COR-L47 (cell line): ENCODE measurements around the gene GPC5.
"Not testable (repeated sequence)": the region's sequence is repeated elsewhere in the genome, so short reads cannot be mapped to it uniquely, and the experiment has no call there.

Source experiments
- DNase-seq: peaks from one replicate; lab custom pipeline; 2025; lab: John Stamatoyannopoulos, UW

Gene GPC5

DNA sequence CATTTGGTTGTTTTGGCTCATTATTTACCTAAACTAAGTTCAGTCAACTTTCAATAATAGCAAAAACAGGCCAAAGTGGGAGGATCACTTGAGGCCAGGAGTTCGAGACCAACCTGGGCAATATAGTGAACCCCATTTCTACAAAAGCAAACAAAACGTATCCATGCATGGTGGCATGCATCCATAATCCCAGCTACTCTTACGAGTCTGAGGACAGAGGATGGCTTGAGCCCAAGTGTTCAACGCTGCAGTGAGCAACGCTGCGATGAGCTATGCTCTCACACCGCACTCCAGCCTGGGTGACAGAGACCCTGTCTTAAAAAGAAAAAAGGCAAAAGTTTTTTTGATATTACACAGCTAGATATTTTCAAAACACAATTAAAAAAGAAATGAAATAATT lies 1258.2 kb downstream of the GPC5 start:
- DNase-seq = no peak

GRCh38 chr13:92657565-92657964 lies 1259.1 kb downstream of the GPC5 start:
- no peak for DNase-seq

DNA sequence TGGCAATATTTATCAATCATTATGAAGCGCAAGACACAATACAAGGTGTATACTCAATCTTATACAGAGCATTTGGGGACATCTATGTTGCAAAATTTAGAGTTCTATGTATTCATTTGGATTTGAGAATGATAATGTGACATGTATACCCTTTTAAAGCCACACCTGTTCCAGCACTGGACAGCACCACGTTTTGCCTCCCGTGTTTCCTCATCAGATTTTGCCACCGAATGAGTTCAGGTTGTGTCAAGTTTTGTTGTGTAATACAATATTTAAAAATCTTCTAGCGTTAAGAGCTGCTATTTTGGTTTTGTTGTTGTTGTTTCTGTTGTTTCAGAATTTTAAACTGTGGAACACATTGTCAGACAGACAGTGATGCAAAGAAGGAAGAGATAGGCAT lies 1259.9 kb downstream of the GPC5 start:
- no peak for DNase-seq

DNA sequence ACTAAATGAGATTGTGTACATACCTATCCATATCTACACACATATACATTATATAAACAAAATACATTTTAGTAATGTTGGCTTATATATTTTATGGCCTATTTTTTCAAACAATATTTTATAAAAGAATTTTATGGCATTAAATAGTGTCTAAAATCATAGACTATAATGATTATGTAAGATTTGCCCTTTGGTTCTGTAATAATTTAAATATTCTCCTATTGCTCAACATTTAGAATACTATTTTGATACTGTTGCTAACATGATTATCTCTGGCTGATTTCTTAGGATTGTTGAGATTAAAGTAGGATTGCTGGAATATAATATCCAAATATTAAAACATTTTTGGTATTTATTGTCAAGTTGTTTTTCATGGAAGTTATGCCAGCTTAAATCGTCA lies 1263.0 kb downstream of the GPC5 start:
- no peak for DNase-seq

DNA sequence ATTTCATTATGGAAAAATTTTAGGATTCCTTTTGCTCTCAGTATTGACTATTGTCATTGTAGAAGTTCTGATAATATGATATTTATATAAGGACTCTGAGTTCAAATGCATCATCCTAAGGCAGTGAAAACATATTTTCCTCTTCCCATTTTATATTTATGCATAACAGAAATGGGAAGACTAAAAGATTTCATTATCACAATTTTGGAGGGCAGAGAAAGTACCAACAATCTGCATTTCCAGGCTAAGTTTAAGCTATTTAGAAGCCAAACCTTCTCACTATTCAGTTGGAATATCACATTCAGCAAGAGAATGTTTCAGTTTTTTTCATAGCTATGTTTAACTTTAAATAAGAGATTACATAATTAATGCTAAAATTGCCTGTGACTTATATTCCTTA lies 1269.7 kb downstream of the GPC5 start:
- DNase-seq = no peak

DNA sequence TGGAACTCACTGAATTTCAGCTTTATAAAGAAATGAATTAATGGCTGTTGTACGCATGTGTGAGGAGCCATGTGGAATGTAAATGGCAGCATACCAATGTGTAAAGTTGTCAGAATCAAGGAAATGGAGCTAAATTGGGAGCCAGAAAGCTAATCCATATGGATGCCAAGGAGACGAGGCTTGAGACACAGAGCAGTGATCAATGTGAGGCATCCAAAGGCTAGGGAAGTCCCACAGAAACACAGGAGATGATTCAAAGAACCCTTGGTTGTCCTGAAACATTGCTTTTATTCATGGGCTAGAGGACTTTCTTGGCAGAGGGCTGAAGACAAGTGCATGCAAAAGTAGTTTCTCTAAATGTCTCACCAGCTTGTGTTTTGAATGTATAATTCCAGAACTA lies 1271.7 kb downstream of the GPC5 start:
- no peak for DNase-seq

GRCh38 chr13:92671821-92672220 lies 1273.4 kb downstream of the GPC5 start:
- no peak for DNase-seq

DNA sequence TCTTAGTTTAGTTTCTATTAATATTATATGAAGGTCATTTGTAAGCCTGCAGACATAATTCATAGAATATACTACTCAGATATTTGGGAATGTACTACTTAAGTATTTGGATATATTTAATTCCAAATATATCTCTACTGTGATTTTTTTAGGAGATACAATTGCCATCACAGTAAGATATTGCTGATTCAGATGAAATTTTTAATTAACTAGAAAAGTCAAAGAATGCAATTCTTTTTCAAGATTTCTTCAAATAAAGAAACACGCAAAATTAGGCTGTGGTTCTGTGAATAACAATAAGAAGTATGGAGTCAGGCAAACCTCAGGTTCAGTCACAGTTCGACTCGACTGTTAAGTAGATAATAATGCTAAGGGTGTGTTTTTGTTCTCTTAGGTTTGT lies 1277.8 kb downstream of the GPC5 start:
- DNase-seq = no peak

DNA sequence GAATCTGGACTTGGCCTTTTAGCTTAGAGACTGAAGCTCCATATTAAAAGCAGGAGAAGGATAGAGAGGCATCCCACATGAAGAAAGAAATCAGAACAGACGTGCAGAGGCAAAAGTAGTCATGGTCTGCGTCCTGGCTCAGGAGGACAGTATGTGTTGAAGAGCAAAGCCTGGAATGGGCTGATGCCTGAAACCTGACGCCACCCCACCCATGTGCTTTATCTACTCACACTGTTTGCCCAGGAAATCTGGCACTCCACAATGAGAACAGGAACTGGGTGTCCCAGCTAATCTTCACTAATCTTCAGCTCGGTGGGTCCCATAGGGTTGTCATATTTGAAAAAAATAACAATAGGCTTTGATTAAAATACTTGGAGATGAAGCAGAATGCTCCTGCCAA lies 1279.2 kb downstream of the GPC5 start:
- DNase-seq = peak; percentile 31

- DNase-seq = no peak
Observed at GRCh38 chr13:92679602-92680001, 1281.2 kb downstream of the GPC5 start.

- no peak for DNase-seq
Observed at GRCh38 chr13:92681239-92681638, 1282.8 kb downstream of the GPC5 start.

DNA sequence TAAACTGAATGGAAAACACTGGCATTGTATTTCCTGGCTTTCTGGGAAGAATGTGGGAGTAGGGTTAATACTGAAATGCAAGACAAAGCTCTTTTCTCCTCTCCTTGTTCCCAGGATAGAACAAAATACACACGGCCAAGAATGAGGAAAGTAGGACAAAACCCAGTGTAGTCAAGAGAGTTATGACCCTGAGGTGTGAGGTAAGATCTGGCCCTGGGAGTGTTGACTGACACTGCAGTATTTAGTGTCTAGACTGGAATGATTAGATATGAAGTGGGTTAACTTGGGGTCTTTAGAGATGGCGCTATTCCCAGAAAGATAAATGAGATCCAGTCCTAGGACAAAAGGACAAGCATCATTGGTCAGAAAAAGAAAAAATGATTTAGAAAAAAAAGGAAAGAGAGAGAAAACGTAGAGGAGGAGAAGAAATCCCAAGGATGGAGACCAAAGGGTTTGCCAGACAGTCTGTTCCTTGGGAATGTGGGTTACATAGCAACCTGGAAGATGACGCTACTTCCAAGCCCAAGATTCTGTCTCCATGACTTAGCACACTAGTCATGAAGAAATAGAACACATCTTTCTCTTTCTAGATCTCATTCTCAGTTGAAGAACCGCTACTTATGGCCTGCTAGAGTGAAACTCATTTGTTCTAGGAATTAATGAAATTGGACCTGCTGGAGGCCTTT lies 1284.6 kb downstream of the GPC5 start:
- no peak for DNase-seq

DNA sequence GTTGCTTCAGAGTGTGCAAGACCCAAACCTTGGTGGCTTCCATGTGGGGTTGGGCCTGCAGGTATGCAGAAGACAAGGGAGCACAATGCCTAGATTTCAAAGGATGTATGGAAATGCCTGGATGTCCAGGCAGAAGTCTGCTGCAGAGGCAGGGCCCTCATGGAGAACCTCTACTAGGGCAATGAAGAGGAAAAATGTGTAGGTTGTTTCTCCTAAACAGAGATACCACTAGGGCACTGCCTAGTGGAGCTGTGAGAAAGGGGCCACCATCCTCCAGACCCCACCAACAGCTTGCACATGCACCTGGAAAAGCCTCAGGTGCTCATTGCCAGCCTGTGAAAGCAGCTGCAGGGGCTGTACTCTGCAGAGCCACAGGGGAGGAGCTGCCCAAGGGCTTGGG lies 1295.6 kb downstream of the GPC5 start:
- no peak for DNase-seq

- not testable (repeated sequence) for DNase-seq
Observed at GRCh38 chr13:92695827-92696226, 1297.4 kb downstream of the GPC5 start.

DNA sequence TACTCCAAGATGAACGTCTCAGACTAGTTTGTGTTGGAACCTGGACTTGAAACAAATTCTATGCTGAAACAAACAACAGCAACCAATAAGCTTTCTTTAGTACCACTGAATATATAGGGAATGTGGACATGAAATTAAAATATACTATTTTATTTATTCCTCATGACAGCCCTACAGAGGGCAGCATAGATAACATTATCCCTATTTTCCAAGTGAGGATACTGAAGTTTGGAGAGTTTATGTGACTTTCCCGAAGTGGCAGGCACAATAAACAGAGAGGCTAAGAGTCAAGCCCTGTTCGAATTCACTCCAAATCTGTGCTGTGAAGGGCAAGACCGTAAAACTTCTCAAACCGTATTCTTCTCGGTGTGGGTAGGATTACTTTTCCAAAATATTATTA lies 1318.3 kb downstream of the GPC5 start:
- DNase-seq = no peak

DNA sequence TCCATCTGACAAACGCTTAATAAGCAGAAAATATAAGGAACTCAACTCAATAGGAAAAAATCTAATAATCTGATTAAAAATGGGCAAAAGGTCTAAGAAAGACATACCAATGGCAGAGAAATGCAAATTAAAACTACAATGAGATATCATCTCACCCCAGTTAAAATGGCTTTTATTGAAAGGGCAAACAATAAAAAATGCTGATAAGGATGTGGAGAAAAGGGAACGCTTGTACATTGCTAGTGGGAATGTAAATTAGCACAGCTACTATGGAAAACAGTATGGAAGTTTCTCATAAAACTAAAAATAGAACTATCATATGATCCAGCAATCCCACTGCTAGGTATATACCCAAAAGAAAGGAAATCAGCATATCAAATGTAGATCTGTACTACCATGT lies 1319.4 kb downstream of the GPC5 start:
- no peak for DNase-seq

DNA sequence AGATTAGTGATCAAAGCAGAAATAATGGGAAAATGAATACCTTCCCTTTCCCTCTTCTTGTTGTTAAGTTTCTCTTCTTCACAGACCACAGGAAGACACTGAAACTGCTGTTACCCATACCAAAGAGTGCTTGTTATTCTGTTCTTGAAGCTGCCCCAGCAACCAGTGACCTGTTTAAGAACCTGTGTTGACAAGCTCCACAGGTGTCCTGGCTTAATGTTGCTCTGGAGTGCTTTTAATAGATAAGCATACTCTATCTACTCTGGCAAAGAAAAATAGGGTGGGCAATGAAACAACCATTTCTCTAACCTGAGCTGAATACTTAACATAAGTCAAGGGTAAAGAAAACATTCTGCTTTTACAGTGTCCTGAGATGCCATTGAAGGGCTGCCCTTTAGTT lies 1321.4 kb downstream of the GPC5 start:
- DNase-seq = peak; percentile 67

GRCh38 chr13:92721620-92722019 lies 1323.2 kb downstream of the GPC5 start:
- DNase-seq = no peak

- DNase-seq = no peak
Observed at GRCh38 chr13:92727118-92727517, 1328.7 kb downstream of the GPC5 start.

DNA sequence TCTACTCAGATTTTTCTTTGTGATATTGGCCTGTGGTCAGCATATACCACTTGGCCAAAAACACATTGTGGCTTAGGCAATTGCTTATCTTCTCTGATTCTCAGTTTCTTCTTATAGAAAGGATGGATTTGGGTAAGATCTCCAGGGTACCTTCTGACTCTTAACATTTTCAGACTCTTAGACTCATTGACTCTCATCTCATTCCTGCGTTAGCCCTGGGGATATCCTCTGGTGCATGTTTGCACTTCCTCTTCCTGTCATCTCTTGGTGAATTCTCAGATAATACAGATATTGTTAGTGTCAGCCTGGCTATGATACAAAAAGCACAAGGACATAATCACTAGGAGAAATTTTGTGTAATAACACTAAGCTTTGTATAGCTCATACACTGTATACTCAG lies 1335.6 kb downstream of the GPC5 start:
- DNase-seq = no peak

GRCh38 chr13:92734545-92734944 lies 1336.1 kb downstream of the GPC5 start:
- DNase-seq = no peak

DNA sequence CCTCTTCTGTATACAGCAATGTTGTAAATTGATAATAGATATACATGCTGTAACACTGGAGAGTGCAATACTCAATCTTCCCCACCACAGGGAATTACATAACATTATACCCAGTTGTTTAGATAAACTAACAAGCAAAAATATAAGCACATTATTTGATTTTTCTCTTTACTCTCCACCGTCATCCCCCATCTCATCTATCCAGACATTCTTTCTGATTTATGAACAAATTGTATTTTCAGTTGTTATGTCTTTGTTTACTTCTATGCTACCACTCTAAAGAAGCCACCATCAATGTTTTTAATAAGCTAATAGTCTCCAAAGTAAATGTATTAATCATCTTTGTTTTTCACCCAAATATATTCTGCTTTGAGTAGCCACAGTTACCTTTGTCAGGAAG lies 1337.5 kb downstream of the GPC5 start:
- no peak for DNase-seq

- no peak for DNase-seq
Observed at GRCh38 chr13:92739306-92739818, 1340.9 kb downstream of the GPC5 start.

DNA sequence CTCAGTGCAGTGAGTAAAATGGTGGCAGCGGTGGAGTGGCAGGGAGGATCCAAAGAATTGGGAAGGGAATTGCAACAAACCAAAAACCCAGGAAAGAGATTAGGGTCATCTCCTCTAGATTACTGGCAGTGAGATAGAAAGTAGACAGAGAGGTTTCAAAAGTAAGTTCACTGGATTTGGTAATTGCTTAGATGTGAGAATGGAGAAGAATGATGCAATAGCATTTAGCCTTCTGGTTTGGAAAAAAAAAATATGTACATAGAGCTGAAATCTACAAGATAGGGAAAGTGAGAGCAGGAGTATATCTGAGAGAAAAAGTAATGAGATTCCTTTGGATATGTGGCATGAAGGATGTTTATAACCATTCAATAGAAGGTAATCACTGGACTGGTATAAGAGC lies 1345.6 kb downstream of the GPC5 start:
- DNase-seq = no peak
